PFSK-1 (cell line): Measurements from ENCODE around the gene ZFP36L1.

Source experiments
- FOXP2 ChIP-seq: optimal IDR thresholded peaks from 2 replicates; pipeline ENCODE3; 2011; ENCODE audit warnings: borderline replicate concordance, control low read depth, inconsistent platforms; ENCODE audit not compliant: insufficient read depth; ENCODE audit errors: extremely low read length, extremely low read depth
- POLR2AphosphoS5 ChIP-seq: IDR thresholded peaks from 2 replicates; pipeline ENCODE4 v1.6.1; 2012; ENCODE audit warnings: low read depth, mild to moderate bottlenecking, control low read depth, low read length, moderate library complexity
- SIN3A ChIP-seq: IDR thresholded peaks from 2 replicates; pipeline ENCODE4 v1.6.1; 2012; ENCODE audit warnings: mild to moderate bottlenecking, low read length, moderate library complexity, borderline replicate concordance; ENCODE audit not compliant: insufficient read depth
- TAF1 ChIP-seq: IDR thresholded peaks from 2 replicates; pipeline ENCODE4 v1.6.1; 2012; ENCODE audit warnings: low read length, control low read depth, borderline replicate concordance; ENCODE audit not compliant: insufficient read depth
- TF ChIP-seq, protein P1 (sequence below), 2 experiments: IDR thresholded peaks; 2 replicates each; pipeline versions ENCODE4 v1.6.1 to v1.8.0; 2011 to 2012; ENCODE audit warnings: low read depth in 2 of 2, low read length in 2 of 2, control low read depth in 1 of 2, inconsistent platforms in 1 of 2, mild to moderate bottlenecking in 1 of 2, moderate library complexity in 1 of 2; ENCODE audit not compliant: insufficient read depth in 1 of 2

Gene ZFP36L1

DNA sequence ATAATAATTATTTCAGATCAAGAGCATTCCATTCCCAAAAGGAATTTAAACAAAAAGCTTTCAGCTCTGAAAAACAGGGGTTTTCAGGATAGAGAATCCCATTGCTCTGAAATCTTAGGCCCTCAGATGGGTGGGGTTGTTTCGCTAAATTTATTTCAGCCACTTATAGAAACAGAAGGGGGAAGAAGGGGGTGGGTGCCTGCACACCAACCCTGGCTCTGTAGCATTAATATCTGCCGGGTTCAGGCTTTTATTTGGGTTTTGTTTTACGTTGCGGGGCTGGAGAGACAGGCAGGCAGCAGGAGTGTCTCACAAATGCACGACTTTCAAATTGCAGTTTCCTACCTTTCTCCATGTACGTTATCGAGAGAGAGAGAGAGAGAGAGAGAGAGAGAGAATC is 12.5 kb upstream of the ZFP36L1 start:
- TF ChIP-seq TAF1 (no peak), SIN3A (no peak), FOXP2 (no peak), POLR2AphosphoS5 (no peak)
- TF ChIP-seq, protein P1, sequence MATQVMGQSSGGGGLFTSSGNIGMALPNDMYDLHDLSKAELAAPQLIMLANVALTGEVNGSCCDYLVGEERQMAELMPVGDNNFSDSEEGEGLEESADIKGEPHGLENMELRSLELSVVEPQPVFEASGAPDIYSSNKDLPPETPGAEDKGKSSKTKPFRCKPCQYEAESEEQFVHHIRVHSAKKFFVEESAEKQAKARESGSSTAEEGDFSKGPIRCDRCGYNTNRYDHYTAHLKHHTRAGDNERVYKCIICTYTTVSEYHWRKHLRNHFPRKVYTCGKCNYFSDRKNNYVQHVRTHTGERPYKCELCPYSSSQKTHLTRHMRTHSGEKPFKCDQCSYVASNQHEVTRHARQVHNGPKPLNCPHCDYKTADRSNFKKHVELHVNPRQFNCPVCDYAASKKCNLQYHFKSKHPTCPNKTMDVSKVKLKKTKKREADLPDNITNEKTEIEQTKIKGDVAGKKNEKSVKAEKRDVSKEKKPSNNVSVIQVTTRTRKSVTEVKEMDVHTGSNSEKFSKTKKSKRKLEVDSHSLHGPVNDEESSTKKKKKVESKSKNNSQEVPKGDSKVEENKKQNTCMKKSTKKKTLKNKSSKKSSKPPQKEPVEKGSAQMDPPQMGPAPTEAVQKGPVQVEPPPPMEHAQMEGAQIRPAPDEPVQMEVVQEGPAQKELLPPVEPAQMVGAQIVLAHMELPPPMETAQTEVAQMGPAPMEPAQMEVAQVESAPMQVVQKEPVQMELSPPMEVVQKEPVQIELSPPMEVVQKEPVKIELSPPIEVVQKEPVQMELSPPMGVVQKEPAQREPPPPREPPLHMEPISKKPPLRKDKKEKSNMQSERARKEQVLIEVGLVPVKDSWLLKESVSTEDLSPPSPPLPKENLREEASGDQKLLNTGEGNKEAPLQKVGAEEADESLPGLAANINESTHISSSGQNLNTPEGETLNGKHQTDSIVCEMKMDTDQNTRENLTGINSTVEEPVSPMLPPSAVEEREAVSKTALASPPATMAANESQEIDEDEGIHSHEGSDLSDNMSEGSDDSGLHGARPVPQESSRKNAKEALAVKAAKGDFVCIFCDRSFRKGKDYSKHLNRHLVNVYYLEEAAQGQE (IDR thresholded peaks at IDR 0.05; ENCODE audit: insufficient read depth in 1 of 2, low read depth in 2 of 2, low read length in 2 of 2): no peak

DNA sequence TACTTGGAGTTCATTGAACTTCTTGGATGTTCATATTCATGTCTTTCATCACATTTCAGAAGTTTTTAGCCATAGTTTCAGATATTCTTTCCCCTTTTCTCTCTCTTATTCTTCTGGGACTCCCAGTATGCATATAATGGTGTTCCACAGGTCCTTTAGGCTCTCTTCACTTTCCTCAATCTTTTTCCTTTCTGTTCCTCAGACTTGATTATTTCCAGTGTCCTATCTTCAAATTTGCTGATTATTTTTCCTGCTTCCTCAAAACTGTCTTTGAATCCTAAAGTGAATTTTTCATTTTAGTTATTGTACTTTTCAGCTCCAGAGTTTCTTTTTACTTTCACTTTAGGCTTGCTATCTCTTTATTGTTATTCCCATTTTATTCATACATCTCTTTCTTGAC is 8.8 kb upstream of the ZFP36L1 start:
- TF ChIP-seq SIN3A: no peak
- no peak for TF ChIP-seq FOXP2
- TF ChIP-seq POLR2AphosphoS5: no peak
- no peak for TF ChIP-seq TAF1
- TF ChIP-seq, protein P1 (IDR thresholded peaks at IDR 0.05; ENCODE audit: insufficient read depth in 1 of 2, low read depth in 2 of 2, low read length in 2 of 2): no peak

DNA sequence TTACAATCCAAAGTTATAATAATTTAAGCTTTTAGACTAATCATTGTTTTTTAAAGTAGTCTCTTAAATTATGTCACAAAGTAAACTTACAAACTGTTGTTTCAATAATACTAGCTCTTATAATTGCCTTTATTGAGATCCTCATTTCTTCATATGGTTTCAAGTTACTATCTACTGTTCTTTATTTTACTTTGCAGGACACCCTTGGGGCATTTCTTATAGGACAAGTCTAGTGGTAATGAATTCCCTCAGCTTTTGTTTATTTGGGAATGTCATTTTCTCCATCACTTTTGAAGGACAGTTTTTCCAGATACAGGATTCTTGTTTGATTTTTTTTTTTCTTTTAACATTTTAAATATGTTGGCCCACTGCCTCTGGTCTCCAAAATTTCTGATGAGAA is 8.1 kb upstream of the ZFP36L1 start:
- TF ChIP-seq FOXP2 (no peak), POLR2AphosphoS5 (no peak), SIN3A (no peak), TAF1 (no peak)
- TF ChIP-seq, protein P1 (IDR thresholded peaks at IDR 0.05; ENCODE audit: insufficient read depth in 1 of 2, low read depth in 2 of 2, low read length in 2 of 2): no peak

DNA sequence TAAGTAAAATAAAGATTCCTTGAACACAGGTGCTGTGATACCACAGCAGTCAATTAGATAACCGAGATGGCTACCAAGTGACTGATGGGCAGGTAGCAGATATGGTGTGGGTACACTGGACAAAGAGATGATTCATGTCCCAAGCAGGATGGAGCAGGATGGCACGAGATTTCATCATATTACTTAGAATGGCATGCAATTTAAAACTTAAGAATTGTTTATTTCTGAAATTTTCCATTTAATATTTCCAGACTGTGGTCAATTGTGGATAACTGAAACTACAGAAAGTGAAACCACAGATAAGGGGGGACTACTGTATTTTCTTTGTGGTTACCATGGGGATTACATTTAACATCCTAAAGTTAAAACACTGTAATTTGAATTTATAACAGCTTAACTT is 7.5 kb upstream of the ZFP36L1 start:
- no peak for TF ChIP-seq TAF1
- no peak for TF ChIP-seq FOXP2

DNA sequence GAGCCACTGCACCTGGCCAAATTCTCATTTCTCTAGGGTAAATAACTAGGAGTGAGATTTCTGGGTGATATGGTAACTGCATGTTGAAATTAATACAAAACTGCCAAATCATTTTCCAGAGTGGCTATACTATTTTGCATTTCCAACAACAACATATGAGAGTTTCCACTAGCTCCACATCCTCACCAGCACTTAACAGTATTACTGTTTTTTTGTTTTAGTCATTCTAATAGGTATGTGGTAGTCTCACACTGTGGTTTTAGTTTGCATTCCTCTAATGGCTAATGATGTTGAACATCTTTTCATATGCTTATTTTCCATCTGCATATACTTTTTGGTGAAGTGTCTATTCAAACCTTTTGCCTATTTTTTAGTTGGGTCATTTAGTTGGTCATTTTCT is 5.8 kb upstream of the ZFP36L1 start:
- TF ChIP-seq SIN3A: no peak
- TF ChIP-seq POLR2AphosphoS5: no peak
- TF ChIP-seq TAF1: no peak
- TF ChIP-seq, protein P1 (IDR thresholded peaks at IDR 0.05; ENCODE audit: insufficient read depth in 1 of 2, low read depth in 2 of 2, low read length in 2 of 2): no peak
- no peak for TF ChIP-seq FOXP2
